ENCODE results near the gene NCLN. TPM values are rescaled to one million over a fixed set of nuclear protein-coding genes. Genes with fewer than 3 reads are reported as not detected.
A peak's percentile ranks its signal among the peaks of the same experiment; 100 is the strongest.
"Not testable (repeated sequence)": the region's sequence is repeated elsewhere in the genome, so short reads cannot be mapped to it uniquely, and the experiment has no call there.

The NCLN gene
- total RNA-seq, 2 donors from 2014 or later = 32.8 to 48.9 TPM

- DNase-seq = no peak
- intact Hi-C loops (cut with DNase I) = no loop called here
- ATAC-seq = no peak
Measured at GRCh38 chr19:3192228-3192635, 6.5 kb downstream of the NCLN start.

GRCh38 chr19:3192684-3193083 lies 7.0 kb downstream of the NCLN start:
- no peak for ATAC-seq
- intact Hi-C loops (cut with DNase I) = no loop called here
- no peak for DNase-seq

- ATAC-seq (no peak), DNase-seq (no peak)
- intact Hi-C loops (cut with DNase I) = no loop called here
Measured at GRCh38 chr19:3193256-3194105, 7.8 kb downstream of the NCLN start.

GRCh38 chr19:3194106-3195087 lies 8.7 kb downstream of the NCLN start:
- ATAC-seq (no peak), DNase-seq (no peak)
- intact Hi-C loops (cut with DNase I) = no loop called here

GRCh38 chr19:3196064-3196932 lies 10.6 kb downstream of the NCLN start:
- peak; percentile 20 for DNase-seq
- intact Hi-C loops (cut with DNase I) = no loop called here
- ATAC-seq = no peak

- ATAC-seq = no peak
- intact Hi-C loops (cut with DNase I) = no loop called here
- DNase-seq = no peak
Measured at GRCh38 chr19:3196933-3197205, 11.1 kb downstream of the NCLN start.

- ATAC-seq (no peak), DNase-seq (peak; percentile 20)
- intact Hi-C loops (cut with DNase I) = no loop called here
Measured at GRCh38 chr19:3198901-3199700, 13.4 kb downstream of the NCLN start.

- ATAC-seq (no peak), DNase-seq (peak; percentile 17)
- intact Hi-C loops (cut with DNase I) = no loop called here
Measured at GRCh38 chr19:3201072-3201700, 15.5 kb downstream of the NCLN start.

- intact Hi-C loops (cut with DNase I) = no loop called here
- ATAC-seq = no peak
Measured at GRCh38 chr19:3201911-3202310, 16.2 kb downstream of the NCLN start.

GRCh38 chr19:3202346-3202745 lies 16.6 kb downstream of the NCLN start:
- no peak for DNase-seq
- ATAC-seq = no peak

More at GRCh38 chr19:3201911-3202310, 16.2 kb downstream of the NCLN start:
- DNase-seq = no peak

GRCh38 chr19:3202895-3203294 lies 17.2 kb downstream of the NCLN start:
- DNase-seq; ATAC-seq; intact Hi-C loops (cut with DNase I): not testable (repeated sequence)

More at GRCh38 chr19:3202346-3202745, 16.6 kb downstream of the NCLN start:
- intact Hi-C loops (cut with DNase I) = no loop called here

GRCh38 chr19:3203805-3204645 lies 18.3 kb downstream of the NCLN start:
- no peak for ATAC-seq
- intact Hi-C loops (cut with DNase I) = no loop called here
- peak; percentile 17 for DNase-seq

GRCh38 chr19:3204646-3205275 lies 19.0 kb downstream of the NCLN start:
- DNase-seq (no peak), ATAC-seq (no peak)
- intact Hi-C loops (cut with DNase I) = no loop called here

GRCh38 chr19:3206216-3206953 lies 20.7 kb downstream of the NCLN start:
- no peak for ATAC-seq
- intact Hi-C loops (cut with DNase I) = no loop called here
- no peak for DNase-seq

GRCh38 chr19:3207461-3208242 lies 21.9 kb downstream of the NCLN start:
- no peak for ATAC-seq
- peak; percentile 17 for DNase-seq
- intact Hi-C loops (cut with DNase I) = no loop called here

All from left cardiac atrium (tissue), 4 donors.